ENCODE results near the gene BTBD7. TPM values are rescaled to one million over a fixed set of nuclear protein-coding genes. Genes with fewer than 3 reads are reported as not detected.

The BTBD7 gene
- total RNA-seq, 2 donors from 2014 or later, result 42.8 to 48.6 TPM

DNA sequence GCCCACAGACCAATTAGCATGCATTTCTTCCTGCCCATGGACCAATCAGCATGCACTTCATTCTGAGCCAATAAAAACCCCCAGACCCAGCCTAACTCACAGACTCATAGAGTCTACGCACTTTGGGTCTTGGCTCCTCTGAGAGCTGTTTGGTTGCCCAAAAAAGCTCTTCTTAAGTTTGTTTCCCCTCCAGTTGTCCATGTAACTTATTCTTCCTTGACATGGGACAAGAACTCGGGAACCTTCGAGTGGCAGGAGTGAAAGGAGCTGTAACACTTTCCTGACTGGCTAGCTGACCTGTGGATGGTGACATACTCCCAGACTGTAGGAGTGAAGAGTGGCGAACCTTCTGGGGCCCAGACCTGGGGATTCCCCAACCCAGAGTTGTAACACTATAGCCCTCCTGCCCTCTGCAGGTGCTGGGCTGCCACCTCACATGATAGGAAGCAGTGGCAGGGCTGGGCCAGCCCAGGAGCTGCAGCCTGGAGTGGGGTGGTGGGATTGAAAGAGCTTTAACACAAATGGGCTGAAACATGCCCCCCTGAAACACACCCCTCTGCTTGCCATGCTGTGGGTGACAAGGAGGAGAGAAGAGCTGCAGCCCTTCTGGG is 4.4 kb upstream of the BTBD7 start:
- H3K4me3 ChIP-seq (ENCODE audit: low read length), result no peak overlapping the region
- Mint-ChIP-seq H3K27me3 (ENCODE audit: insufficient read depth) (no peaks in the 10 kb centered on the region), H3K4me1 (peaks cover 14% of the 10 kb centered on the region), H3K4me3 (no peak overlapping the region), H3K27ac (no peak overlapping the region), H3K9me3 (peaks cover 36% of the 10 kb centered on the region), H3K36me3 (ENCODE audit: low read depth) (peaks cover 17% of the 10 kb centered on the region)
- H3K9me3 ChIP-seq (ENCODE audit: control insufficient read depth, low read length), result peaks cover 36% of the 10 kb centered on the region
- 80 to 92% methylated on average over 2 to 4 of the region's 4 CpGs for WGBS, 2 experiments (ENCODE audit: insufficient coverage in 1 of 2, insufficient read length in 1 of 2)
- no peak overlapping the region for H3K27ac ChIP-seq (ENCODE audit: low read depth, low read length)
- H3K27me3 ChIP-seq (ENCODE audit: control insufficient read depth, insufficient read depth, low read length, poor library complexity, severe bottlenecking), result no peaks in the 10 kb centered on the region
- H3K36me3 ChIP-seq (ENCODE audit: control insufficient read depth, insufficient read depth, low read length), result no peaks in the 10 kb centered on the region
- H3K9ac ChIP-seq (ENCODE audit: extremely low read depth, low read length, poor library complexity, severe bottlenecking), result no peak overlapping the region
- peak; percentile 72 for DNase-seq
- no peaks in the 10 kb centered on the region for H3K4me1 ChIP-seq (ENCODE audit: control insufficient read depth, insufficient read depth, low read length)
- TF ChIP-seq, protein P1, sequence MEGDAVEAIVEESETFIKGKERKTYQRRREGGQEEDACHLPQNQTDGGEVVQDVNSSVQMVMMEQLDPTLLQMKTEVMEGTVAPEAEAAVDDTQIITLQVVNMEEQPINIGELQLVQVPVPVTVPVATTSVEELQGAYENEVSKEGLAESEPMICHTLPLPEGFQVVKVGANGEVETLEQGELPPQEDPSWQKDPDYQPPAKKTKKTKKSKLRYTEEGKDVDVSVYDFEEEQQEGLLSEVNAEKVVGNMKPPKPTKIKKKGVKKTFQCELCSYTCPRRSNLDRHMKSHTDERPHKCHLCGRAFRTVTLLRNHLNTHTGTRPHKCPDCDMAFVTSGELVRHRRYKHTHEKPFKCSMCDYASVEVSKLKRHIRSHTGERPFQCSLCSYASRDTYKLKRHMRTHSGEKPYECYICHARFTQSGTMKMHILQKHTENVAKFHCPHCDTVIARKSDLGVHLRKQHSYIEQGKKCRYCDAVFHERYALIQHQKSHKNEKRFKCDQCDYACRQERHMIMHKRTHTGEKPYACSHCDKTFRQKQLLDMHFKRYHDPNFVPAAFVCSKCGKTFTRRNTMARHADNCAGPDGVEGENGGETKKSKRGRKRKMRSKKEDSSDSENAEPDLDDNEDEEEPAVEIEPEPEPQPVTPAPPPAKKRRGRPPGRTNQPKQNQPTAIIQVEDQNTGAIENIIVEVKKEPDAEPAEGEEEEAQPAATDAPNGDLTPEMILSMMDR (conservative IDR thresholded peaks at IDR 0.05), result peak; percentile 28

DNA sequence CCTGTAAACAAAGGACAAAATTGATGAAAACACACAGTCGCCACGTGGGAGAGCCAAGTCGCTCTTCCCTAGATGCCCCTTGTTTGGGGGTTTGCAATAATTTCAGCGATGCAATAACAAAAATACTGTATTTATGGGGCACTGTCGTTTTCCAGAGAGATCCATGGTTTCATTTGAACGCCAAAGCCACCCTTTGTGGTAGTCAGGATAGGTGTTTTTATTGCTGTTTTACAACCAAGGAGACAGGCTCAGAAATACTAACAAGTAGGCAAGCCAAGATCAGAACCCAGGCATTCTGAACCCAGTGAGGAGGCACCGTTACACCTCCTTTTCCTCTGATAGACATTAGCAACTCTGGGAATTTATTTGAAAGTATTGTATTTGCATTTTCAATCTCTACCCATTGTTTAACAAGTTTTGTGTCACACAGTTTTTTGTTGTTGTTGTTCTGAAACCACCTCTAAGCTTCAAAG is 831 bp upstream of the BTBD7 start:
- Mint-ChIP-seq H3K27ac (peak overlapping the region; percentile 93), H3K9me3 (peaks cover 10% of the 10 kb centered on the region), H3K4me1 (peaks cover 39% of the 10 kb centered on the region), H3K4me3 (peak overlapping the region; percentile 86), H3K36me3 (ENCODE audit: low read depth) (peaks cover 7% of the 10 kb centered on the region), H3K27me3 (ENCODE audit: insufficient read depth) (no peaks in the 10 kb centered on the region)
- Histone ChIP-seq H3K27ac (ENCODE audit: low read depth, low read length) (peak overlapping the region; percentile 67), H3K36me3 (ENCODE audit: control insufficient read depth, insufficient read depth, low read length) (no peaks in the 10 kb centered on the region), H3K4me1 (ENCODE audit: control insufficient read depth, insufficient read depth, low read length) (peaks cover 7% of the 10 kb centered on the region), H3K9me3 (ENCODE audit: control insufficient read depth, low read length) (peaks cover 18% of the 10 kb centered on the region), H3K4me3 (ENCODE audit: low read length) (peak overlapping the region; percentile 88), H3K9ac (ENCODE audit: extremely low read depth, low read length, poor library complexity, severe bottlenecking) (peak overlapping the region; percentile 57), H3K27me3 (ENCODE audit: control insufficient read depth, insufficient read depth, low read length, poor library complexity, severe bottlenecking) (no peaks in the 10 kb centered on the region)
- TF ChIP-seq, protein P1 (conservative IDR thresholded peaks at IDR 0.05), result no peak
- DNase-seq, result no peak
- WGBS, 2 experiments (ENCODE audit: insufficient coverage in 1 of 2, insufficient read length in 1 of 2), result 20 to 21% methylated on average over 7 of the region's 7 CpGs

DNA sequence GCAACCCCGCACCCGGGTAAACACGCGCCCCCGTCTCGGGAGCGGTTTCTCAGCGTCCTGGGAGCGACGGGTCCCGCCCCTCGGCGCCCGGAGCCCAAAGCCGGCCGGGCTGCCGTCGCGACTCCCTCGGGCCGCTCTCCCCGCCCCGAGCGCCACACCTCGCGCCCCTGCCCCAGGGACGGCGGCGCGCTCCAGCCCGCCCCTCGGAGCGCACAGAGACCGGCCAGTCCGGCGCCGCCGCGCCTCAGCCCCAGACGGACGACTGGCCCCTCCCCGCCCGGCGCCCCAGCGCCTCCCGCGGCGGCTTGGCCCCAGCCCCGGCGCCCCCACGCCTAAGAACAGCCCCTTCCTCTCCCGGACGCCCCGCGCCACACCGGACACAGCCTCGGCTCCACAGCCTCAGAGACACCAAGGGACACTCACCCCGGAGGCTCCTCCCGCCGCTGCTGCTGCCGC is 411 bp downstream of the BTBD7 start:
- Histone ChIP-seq H3K36me3 (ENCODE audit: control insufficient read depth, insufficient read depth, low read length) (no peaks in the 10 kb centered on the region), H3K4me1 (ENCODE audit: control insufficient read depth, insufficient read depth, low read length) (peaks cover 7% of the 10 kb centered on the region), H3K9ac (ENCODE audit: extremely low read depth, low read length, poor library complexity, severe bottlenecking) (peak overlapping the region; percentile 59), H3K9me3 (ENCODE audit: control insufficient read depth, low read length) (peaks cover 12% of the 10 kb centered on the region), H3K4me3 (ENCODE audit: low read length) (peak overlapping the region; percentile 88), H3K27me3 (ENCODE audit: control insufficient read depth, insufficient read depth, low read length, poor library complexity, severe bottlenecking) (no peaks in the 10 kb centered on the region), H3K27ac (ENCODE audit: low read depth, low read length) (peak overlapping the region; percentile 85)
- TF ChIP-seq, protein P1 (conservative IDR thresholded peaks at IDR 0.05), result peak; percentile 18
- Mint-ChIP-seq H3K36me3 (ENCODE audit: low read depth) (peaks cover 9% of the 10 kb centered on the region), H3K27me3 (ENCODE audit: insufficient read depth) (no peaks in the 10 kb centered on the region), H3K27ac (peak overlapping the region; percentile 93), H3K9me3 (peaks cover 9% of the 10 kb centered on the region), H3K4me3 (peak overlapping the region; percentile 86), H3K4me1 (peaks cover 40% of the 10 kb centered on the region)
- peak; percentile 86 for DNase-seq
- WGBS, 2 experiments (ENCODE audit: insufficient coverage in 1 of 2, insufficient read length in 1 of 2), result 0% methylated on average over 61 of the region's 61 CpGs; no CpG with 5 or more reads in 1 of the 2 experiments
